Measurements from ENCODE around the gene HOXC6. TPM values are rescaled to one million over a fixed set of nuclear protein-coding genes. Genes with fewer than 3 reads are reported as not detected.

Gene HOXC6
- total and polyA plus RNA-seq, 2 of the 8 experiments (the other 6 are each of a cell fraction or from before 2014, with no cell fraction given), result not detected

DNA sequence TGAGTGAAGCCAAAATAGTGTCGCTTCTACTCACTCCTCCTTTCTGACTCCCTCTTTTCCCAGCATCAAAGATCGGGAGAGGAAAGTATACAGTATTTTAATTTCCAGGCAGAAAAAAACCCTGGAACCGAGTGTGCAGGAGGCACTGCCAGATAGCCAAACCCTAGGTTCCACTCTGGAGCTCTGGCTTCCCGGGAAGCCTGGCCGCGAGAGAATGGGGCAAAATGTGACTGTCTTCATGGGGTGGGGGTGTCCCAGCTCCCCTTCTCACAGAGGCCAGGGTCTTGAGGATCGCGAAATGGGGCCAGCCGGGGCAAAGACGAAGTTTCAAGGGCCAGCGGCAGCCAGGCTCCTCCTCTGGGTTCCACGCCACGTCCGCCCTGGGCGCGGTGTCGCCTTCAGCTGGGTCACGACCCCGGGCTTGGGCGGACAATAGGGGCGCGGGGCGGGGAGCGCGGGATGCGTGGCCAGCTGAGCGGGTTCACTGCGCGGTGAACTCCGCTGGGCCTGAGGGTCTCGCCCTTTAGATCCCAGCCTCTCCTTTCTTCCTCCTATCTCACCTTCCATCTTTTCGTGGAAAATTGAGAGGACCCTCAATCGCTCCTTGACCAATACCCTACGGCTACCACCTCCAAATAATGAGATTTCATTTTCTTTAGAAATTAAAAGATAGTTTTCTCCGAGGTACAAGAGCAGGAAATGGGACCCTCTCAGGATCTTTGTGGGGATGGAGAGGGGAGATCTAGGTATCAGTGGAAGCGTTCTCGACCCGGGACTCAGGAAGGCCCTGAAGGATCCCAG is 32.1 kb downstream of the HOXC6 start:
- Histone ChIP-seq H3K9ac (replicated peaks in 1 of 4; ENCODE audit: extremely low read depth in 1 of 4, low read depth in 3 of 4, low read length in 3 of 4) (no peak overlapping the region), H2AK5ac (ENCODE audit: low read depth, low read length) (no peak overlapping the region), H3K36me3 (ENCODE audit: control insufficient read depth in 2 of 4, insufficient read depth in 4 of 4, low read length in 3 of 4) (no peaks in the 10 kb centered on the region; a peak in 1 of 8 replicates), H4K20me1 (replicated peaks in 1 of 2; ENCODE audit: control insufficient read depth in 1 of 2, insufficient read depth in 2 of 2, low read length in 2 of 2) (peaks cover 0 to 2% of the 10 kb centered on the region in 2 experiments), H3K23ac (ENCODE audit: insufficient read length) (no peak overlapping the region), H3K14ac (ENCODE audit: insufficient read length) (no peak overlapping the region), H2BK5ac (ENCODE audit: low read depth, low read length) (no peak overlapping the region), H3K4ac (replicated peaks; ENCODE audit: insufficient read length, low read depth, low read length) (no peak overlapping the region), H2BK15ac (ENCODE audit: low read length) (no peak overlapping the region), H3K9me3 (ENCODE audit: insufficient read depth in 2 of 2, low read depth in 1 of 2, low read length in 1 of 2) (no peaks in the 10 kb centered on the region), H3K4me3 (ENCODE audit: extremely low read depth in 1 of 4, insufficient read depth in 2 of 4, low read depth in 3 of 4, low read length in 4 of 4) (no peak overlapping the region), H3K27ac (ENCODE audit: low read depth, low read length) (no peak overlapping the region), H3K23me2 (ENCODE audit: low read depth, low read length) (no peaks in the 10 kb centered on the region; the same call in 1 of the 2 replicates), H4K91ac (replicated peaks; ENCODE audit: insufficient read length, low read length) (no peak overlapping the region), H2BK12ac (ENCODE audit: low read depth, low read length) (peak overlapping the region; percentile 42; the same call in 1 of the 2 replicates), H3K4me2 (ENCODE audit: insufficient read depth in 1 of 2, low read depth in 2 of 2, low read length in 2 of 2) (peak overlapping the region in 1 of 2 experiments; percentile 19; a peak in 1 of 4 replicates), H3K79me2 (ENCODE audit: control insufficient read depth in 1 of 2, insufficient read depth in 2 of 2, low read length in 2 of 2) (no peaks in the 10 kb centered on the region), H2BK120ac (replicated peaks; ENCODE audit: low read depth, low read length) (no peak overlapping the region), H3K79me1 (ENCODE audit: low read depth, low read length) (no peaks in the 10 kb centered on the region), H3K56ac (replicated peaks; ENCODE audit: insufficient read length, low read depth, low read length) (no peak overlapping the region), H2BK20ac (ENCODE audit: low read length) (no peak overlapping the region), H3K27me3 (replicated peaks in 1 of 4; ENCODE audit: control insufficient read depth in 3 of 4, extremely low read depth in 1 of 4, insufficient read depth in 3 of 4, low read length in 3 of 4) (peaks cover 79 to 95% (median 90%) of the 10 kb centered on the region in 4 experiments), H4K8ac (ENCODE audit: extremely low read depth, insufficient read depth, low read length) (no peak overlapping the region), H3K18ac (ENCODE audit: extremely low read depth, low read length) (no peak overlapping the region), H4K5ac (ENCODE audit: insufficient read length, low read depth, low read length) (no peak overlapping the region), H2AFZ (ENCODE audit: low read length) (no peak overlapping the region), H3K4me1 (replicated peaks in 1 of 4; ENCODE audit: control insufficient read depth in 3 of 4, insufficient read depth in 4 of 4, low read length in 3 of 4) (peaks cover 4 to 14% (median 6%) of the 10 kb centered on the region in 4 experiments)
- WGBS, 2 experiments (ENCODE audit: extremely low coverage in 1 of 2, insufficient coverage in 1 of 2, insufficient read length in 1 of 2, insufficient replicate concordance in 2 of 2, low coverage in 1 of 2, low lambda C conversion rate in 2 of 2, missing lambda C conversion rate in 1 of 2), result 15% methylated on average over 37 of the region's 38 CpGs; no CpG with 5 or more reads in 1 of the 2 experiments
- ChIA-PET POLR2A (ENCODE audit: partially characterized antibody) (interaction anchor here (0.6 kb wide), 1 partner anchor 136 kb away, joined by 3 read pairs; no protein-coding TSS in a partner anchor), CTCF (ENCODE audit: partially characterized antibody) (interaction anchor here (0.8 to 2.8 kb wide), 13 partner anchors 13 to 316 kb away, joined by 3 to 18 read pairs (median 4); partner anchors contain the start of genes HOXC10 and HOXC5)
- peak; percentile 94 for TF ChIP-seq EZH2 (IDR thresholded peaks at IDR 0.05; ENCODE audit: low read depth, low read length, severe bottlenecking)
- no peak for TF ChIP-seq SIX5 (IDR thresholded peaks at IDR 0.05; ENCODE audit: low read depth, low read length)
- peak; percentile 86; the same call in 1 of the 2 replicates for TF ChIP-seq CBX8 (IDR thresholded peaks at IDR 0.05; ENCODE audit: borderline replicate concordance, low read depth, low read length)
- TF ChIP-seq SUZ12 (IDR thresholded peaks at IDR 0.05; ENCODE audit: low read length), result peak; percentile 93; the same call in 1 of the 2 replicates
- no peak for TF ChIP-seq SIRT6 (IDR thresholded peaks at IDR 0.05; ENCODE audit: low read length)
- TF ChIP-seq BACH1 (IDR thresholded peaks at IDR 0.05; ENCODE audit: low read length), result no peak
- DNase-seq (ENCODE audit: low read depth in 1 of 2, low spot score in 2 of 2) (no peak), FAIRE-seq (no peak)

All from H1 (cell line).